CD4-positive, alpha-beta memory T cell (primary cell): ENCODE data around the gene FAM120AOS. TPM values are rescaled to one million over a fixed set of nuclear protein-coding genes. Genes with fewer than 3 reads are reported as not detected.

Experiments used
- CTCF ChIA-PET: fragments of 350-600 bp; sonication (Branson Sonifier 250); formaldehyde crosslinking; loops from one replicate; lab custom pipeline; 2021; ENCODE audit warnings: inconsistent platforms; ENCODE audit not compliant: partially characterized antibody; lab: Charles Lee
- POLR2A ChIA-PET: fragments of 350-600 bp; sonication (Branson Sonifier 250); formaldehyde crosslinking; loops from one replicate; lab custom pipeline; 2021; ENCODE audit not compliant: partially characterized antibody; lab: Charles Lee
- DNase-seq, 5 donors: peaks; one replicate each; pipeline versions ENCODE4 v3.0.0 to v3.0.0-alpha.2; 2020 to 2022; ENCODE audit warnings: mixed read lengths in 1 of 5
- H3K27ac ChIP-seq: one replicate; pipeline ENCODE4 v1.7.0; 2013; ENCODE audit warnings: low read depth, low read length
- H3K27me3 ChIP-seq: 2 replicates; pipeline ENCODE4 v1.7.0; 2013; ENCODE audit warnings: mild to moderate bottlenecking, low read length, moderate library complexity; ENCODE audit not compliant: insufficient read depth
- H3K36me3 ChIP-seq: 2 replicates; pipeline ENCODE4 v1.7.0; 2013; ENCODE audit warnings: mild to moderate bottlenecking, low read length, moderate library complexity; ENCODE audit not compliant: insufficient read depth
- H3K4me1 ChIP-seq: 2 replicates; pipeline ENCODE4 v1.7.0; 2013; ENCODE audit warnings: mild to moderate bottlenecking, low read length, moderate library complexity; ENCODE audit not compliant: insufficient read depth
- H3K4me3 ChIP-seq, 2 donors: one replicate each; pipeline ENCODE4 v1.7.0; 2013; ENCODE audit warnings: low read length in 2 of 2, mild to moderate bottlenecking in 1 of 2
- H3K9me3 ChIP-seq, 2 donors: one replicate each; pipeline ENCODE4 v1.7.0; 2013; ENCODE audit warnings: low read length in 2 of 2, control low read depth in 1 of 2; ENCODE audit not compliant: control insufficient read depth in 1 of 2
- H3K27ac Mint-ChIP-seq, 7 donors: one replicate each; pipeline ENCODE4 v1.8.0; 2020 to 2021; ENCODE audit warnings: mixed read lengths in 7 of 7, mild to moderate bottlenecking in 6 of 7, inconsistent platforms in 3 of 7, moderate library complexity in 3 of 7
- H3K27me3 Mint-ChIP-seq, 2 donors: one replicate each; pipeline ENCODE4 v1.8.0; 2020 to 2021; ENCODE audit warnings: mixed read lengths in 2 of 2
- H3K36me3 Mint-ChIP-seq, 2 donors: one replicate each; pipeline ENCODE4 v1.8.0; 2020 to 2021; ENCODE audit warnings: mixed read lengths in 2 of 2, inconsistent platforms in 1 of 2, mild to moderate bottlenecking in 1 of 2
- H3K4me1 Mint-ChIP-seq, 4 donors: one replicate each; pipeline ENCODE4 v1.8.0; 2020 to 2021; ENCODE audit warnings: mixed read lengths in 4 of 4, mild to moderate bottlenecking in 1 of 4
- H3K4me3 Mint-ChIP-seq, 8 donors: one replicate each; pipeline ENCODE4 v1.8.0; 2020 to 2021; ENCODE audit warnings: mixed read lengths in 8 of 8, mild to moderate bottlenecking in 7 of 8, moderate library complexity in 6 of 8, inconsistent platforms in 3 of 8
- H3K9me3 Mint-ChIP-seq, 8 donors: one replicate each; pipeline ENCODE4 v1.8.0; 2020 to 2021; ENCODE audit warnings: mixed read lengths in 8 of 8, mild to moderate bottlenecking in 5 of 8, inconsistent platforms in 3 of 8, moderate library complexity in 1 of 8
- intact Hi-C: fragments of 100-400 bp; cut with micrococcal nuclease; formaldehyde crosslinking; loops from one replicate; pipeline ENCODE4 v1.15.1; 2023
- polyA plus RNA-seq, 2 donors: library from polyadenylated mRNA; unstranded; fragments of 300-500 nt; fragmentation: Illumina TruSeq; gene quantifications; one replicate each; pipeline ENCODE4 v1.2.3, GENCODE V29; 2021
- total RNA-seq, 2 experiments: library from RNA; stranded (reverse); gene quantifications; one replicate each; pipeline ENCODE4 v1.2.3, GENCODE V29; 2021

The FAM120AOS gene
- total and polyA plus RNA-seq, 4 experiments from 2014 or later, result 49.7 to 64.6 (median 54.1) TPM

DNA sequence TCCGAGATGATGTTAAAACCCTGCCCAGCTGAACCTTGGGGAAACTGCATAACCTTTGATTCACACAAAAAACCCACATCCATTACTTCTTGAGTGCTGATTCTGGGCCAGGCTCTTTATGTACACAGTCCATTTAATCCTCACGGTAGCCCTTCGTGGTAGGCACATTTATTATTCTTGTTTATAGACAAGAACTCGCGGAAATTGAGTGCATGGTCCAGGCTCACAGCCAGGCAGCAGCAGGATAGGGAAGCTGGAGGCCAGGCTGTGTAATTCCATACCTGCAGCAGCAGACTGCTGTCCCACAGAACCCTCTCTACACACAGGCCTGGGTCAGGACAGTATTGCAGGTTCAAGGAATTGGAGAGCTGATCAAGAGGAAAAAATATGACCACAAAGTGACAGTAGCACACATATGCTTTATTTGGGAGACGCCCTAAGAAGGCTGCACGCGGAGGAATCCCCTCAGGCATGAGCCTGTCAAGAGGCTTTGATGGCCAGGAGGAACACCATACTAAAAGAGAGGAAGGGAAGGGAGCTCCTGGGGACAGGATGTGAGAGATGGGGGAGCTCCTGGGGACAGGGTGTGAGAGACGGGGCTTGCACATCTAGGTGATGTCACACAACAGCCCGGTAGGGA is 30.3 kb downstream of the FAM120AOS start:
- ChIA-PET CTCF (no interaction called here), POLR2A (no interaction called here)
- H3K4me1 Mint-ChIP-seq, result no peaks in the 10 kb centered on the region
- Histone ChIP-seq H3K9me3 (no peaks in the 10 kb centered on the region), H3K36me3 (no peaks in the 10 kb centered on the region), H3K4me1 (no peaks in the 10 kb centered on the region), H3K27ac (no peak overlapping the region), H3K4me3 (no peak overlapping the region), H3K27me3 (no peaks in the 10 kb centered on the region)
- H3K9me3 Mint-ChIP-seq, result peaks cover 0 to 28% (median 16%) of the 10 kb centered on the region in 8 donors
- DNase-seq, result no peak
- H3K4me3 Mint-ChIP-seq, result peak overlapping the region in 1 of 8 donors; percentile 30
- H3K27me3 Mint-ChIP-seq, result peaks cover 6 to 11% of the 10 kb centered on the region in 2 donors
- H3K36me3 Mint-ChIP-seq, result peaks cover 4 to 7% of the 10 kb centered on the region in 2 donors
- H3K27ac Mint-ChIP-seq, result no peak overlapping the region
- intact Hi-C loops, result no loop called here

DNA sequence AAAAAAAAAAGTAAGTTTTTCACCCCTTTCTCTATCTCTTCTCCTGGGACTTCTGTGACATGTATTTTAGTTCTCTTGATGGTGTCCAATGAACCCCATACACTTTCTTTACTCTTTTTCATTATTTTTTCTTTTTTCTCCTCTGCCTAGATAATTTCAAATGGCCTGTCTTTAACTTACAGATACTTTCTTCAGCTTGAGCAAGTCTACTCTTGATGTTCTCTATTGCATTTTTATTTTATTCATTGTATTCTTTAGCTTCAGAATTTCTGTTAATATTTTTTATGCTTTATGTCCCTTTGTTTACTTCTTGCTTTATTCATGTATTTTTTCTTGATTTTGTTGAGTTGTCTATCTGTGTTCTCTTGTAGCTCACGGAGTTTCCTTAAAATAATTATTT is 34.4 kb downstream of the FAM120AOS start:
- Mint-ChIP-seq H3K4me1 (no peaks in the 10 kb centered on the region), H3K27me3 (peaks cover 11 to 15% of the 10 kb centered on the region in 2 donors), H3K9me3 (peaks cover 2 to 40% (median 27%) of the 10 kb centered on the region in 8 donors), H3K27ac (no peak overlapping the region), H3K4me3 (no peak overlapping the region), H3K36me3 (peaks cover 5 to 7% of the 10 kb centered on the region in 2 donors)
- no peaks in the 10 kb centered on the region for H3K4me1 ChIP-seq
- H3K36me3 ChIP-seq, result no peaks in the 10 kb centered on the region
- no peak overlapping the region for H3K27ac ChIP-seq
- intact Hi-C loops, result no loop called here
- DNase-seq, result no peak
- ChIA-PET POLR2A (no interaction called here), CTCF (no interaction called here)
- H3K4me3 ChIP-seq, result no peak overlapping the region
- H3K27me3 ChIP-seq, result no peaks in the 10 kb centered on the region
- no peaks in the 10 kb centered on the region for H3K9me3 ChIP-seq

DNA sequence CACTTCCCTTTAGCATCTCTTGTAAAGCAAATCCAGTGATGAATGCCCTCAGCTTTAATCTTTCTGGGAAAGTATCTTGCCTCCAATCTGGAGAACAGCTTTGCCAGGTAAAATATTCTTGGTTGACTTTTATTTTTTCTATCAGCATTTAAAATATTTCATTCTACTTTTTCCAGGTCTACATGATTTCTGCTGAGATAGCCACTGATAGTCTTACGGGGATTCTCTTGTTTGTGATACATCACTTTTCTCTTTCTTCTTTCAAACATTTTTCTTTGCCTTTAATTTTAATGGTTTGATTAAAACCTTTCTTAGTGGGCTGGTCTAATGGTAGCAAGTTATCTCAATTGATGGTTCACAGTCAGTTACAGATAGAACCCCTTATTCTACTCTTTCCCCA is 35.8 kb downstream of the FAM120AOS start:
- H3K9me3 Mint-ChIP-seq, result peaks cover 2 to 42% (median 28%) of the 10 kb centered on the region in 8 donors
- H3K27me3 ChIP-seq, result no peaks in the 10 kb centered on the region
- H3K36me3 Mint-ChIP-seq, result peaks cover 5 to 7% of the 10 kb centered on the region in 2 donors
- H3K4me3 Mint-ChIP-seq, result no peak overlapping the region
- H3K27ac Mint-ChIP-seq, result no peak overlapping the region
- POLR2A ChIA-PET, result no interaction called here
- CTCF ChIA-PET, result no interaction called here
- no peaks in the 10 kb centered on the region for H3K36me3 ChIP-seq
- H3K27ac ChIP-seq, result no peak overlapping the region
- no peak for DNase-seq
- intact Hi-C loops, result no loop called here
- H3K4me1 Mint-ChIP-seq, result no peaks in the 10 kb centered on the region
- H3K27me3 Mint-ChIP-seq, result peaks cover 9 to 15% of the 10 kb centered on the region in 2 donors
- no peaks in the 10 kb centered on the region for H3K4me1 ChIP-seq
- no peak overlapping the region for H3K4me3 ChIP-seq
- H3K9me3 ChIP-seq, result no peaks in the 10 kb centered on the region

DNA sequence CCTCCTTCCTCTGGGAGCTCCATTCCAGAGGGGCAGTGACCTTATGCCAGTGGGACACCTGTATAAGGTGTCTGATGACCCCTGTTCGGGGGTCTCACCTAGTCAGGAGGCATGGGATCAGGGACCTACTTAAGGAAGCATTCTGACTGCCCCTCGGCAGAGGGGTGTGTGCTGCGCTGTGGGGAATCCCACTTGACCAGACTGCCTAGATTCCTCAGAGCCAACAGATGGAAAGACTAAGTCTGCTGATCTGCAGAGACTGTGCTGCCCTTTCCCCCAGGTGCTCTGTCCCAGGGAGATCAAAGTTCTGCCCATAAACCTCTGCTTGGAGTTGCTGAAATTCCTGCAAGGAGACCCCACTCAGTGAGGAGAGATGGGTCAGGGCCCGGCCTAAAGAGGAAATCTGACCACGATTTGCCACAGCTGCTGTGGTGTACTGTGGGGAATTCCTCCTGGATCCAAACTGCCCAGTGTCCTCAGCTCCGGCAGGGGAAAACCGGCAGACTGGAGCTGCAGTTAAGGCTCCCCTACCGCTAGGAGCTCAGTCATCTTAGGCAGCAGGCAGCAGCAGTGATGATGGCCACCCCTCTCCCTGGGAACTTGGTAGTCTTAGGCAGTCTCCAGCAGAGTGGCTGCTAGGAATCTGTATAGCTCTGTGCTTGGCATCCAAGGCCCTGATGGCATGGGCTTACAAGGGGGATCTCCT is 36.7 kb downstream of the FAM120AOS start:
- POLR2A ChIA-PET, result no interaction called here
- H3K4me1 ChIP-seq, result no peaks in the 10 kb centered on the region
- no peaks in the 10 kb centered on the region for H3K9me3 ChIP-seq
- intact Hi-C loops, result no loop called here
- H3K27me3 ChIP-seq, result no peaks in the 10 kb centered on the region
- CTCF ChIA-PET, result no interaction called here
- H3K4me1 Mint-ChIP-seq, result no peaks in the 10 kb centered on the region
- H3K9me3 Mint-ChIP-seq, result peaks cover 2 to 42% (median 29%) of the 10 kb centered on the region in 8 donors
- H3K36me3 ChIP-seq, result no peaks in the 10 kb centered on the region
- peaks cover 5 to 7% of the 10 kb centered on the region in 2 donors for H3K36me3 Mint-ChIP-seq
- no peak overlapping the region for H3K27ac Mint-ChIP-seq
- H3K27me3 Mint-ChIP-seq, result peaks cover 9 to 15% of the 10 kb centered on the region in 2 donors
- no peak overlapping the region for H3K4me3 ChIP-seq
- no peak overlapping the region for H3K4me3 Mint-ChIP-seq
- no peak overlapping the region for H3K27ac ChIP-seq
- no peak for DNase-seq

DNA sequence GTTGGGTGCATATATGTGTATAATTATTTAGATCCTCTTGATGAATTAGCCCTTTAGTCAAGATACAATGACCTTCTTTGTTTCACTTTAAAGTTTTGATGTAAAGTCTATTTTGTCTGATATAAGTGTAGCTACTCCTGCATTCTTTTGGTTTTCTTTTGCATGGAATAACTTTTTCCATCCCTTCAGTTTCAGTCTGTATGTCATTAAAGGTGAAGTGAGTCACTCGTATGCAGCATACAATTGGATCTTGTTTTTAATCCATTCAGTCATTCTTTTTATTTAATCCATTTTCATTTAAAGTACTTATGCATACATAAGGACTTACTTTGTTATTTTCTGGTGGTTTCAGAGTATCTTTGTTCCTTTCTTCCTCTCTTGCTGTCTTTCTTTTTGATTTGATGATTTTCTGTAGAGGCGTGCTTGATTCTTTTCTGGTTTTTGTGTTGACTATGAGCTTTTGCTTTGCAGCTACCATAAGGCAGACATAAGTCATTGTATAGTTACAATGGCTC is 38.1 kb downstream of the FAM120AOS start:
- no peak overlapping the region for H3K4me3 ChIP-seq
- Mint-ChIP-seq H3K36me3 (peaks cover 5 to 7% of the 10 kb centered on the region in 2 donors), H3K9me3 (peaks cover 2 to 36% (median 25%) of the 10 kb centered on the region in 8 donors), H3K4me1 (no peaks in the 10 kb centered on the region), H3K27me3 (peaks cover 15 to 19% of the 10 kb centered on the region in 2 donors), H3K27ac (no peak overlapping the region), H3K4me3 (no peak overlapping the region)
- no peaks in the 10 kb centered on the region for H3K4me1 ChIP-seq
- no peak overlapping the region for H3K27ac ChIP-seq
- no peaks in the 10 kb centered on the region for H3K9me3 ChIP-seq
- ChIA-PET POLR2A (no interaction called here), CTCF (no interaction called here)
- intact Hi-C loops, result no loop called here
- no peaks in the 10 kb centered on the region for H3K36me3 ChIP-seq
- no peak for DNase-seq
- H3K27me3 ChIP-seq, result no peaks in the 10 kb centered on the region

DNA sequence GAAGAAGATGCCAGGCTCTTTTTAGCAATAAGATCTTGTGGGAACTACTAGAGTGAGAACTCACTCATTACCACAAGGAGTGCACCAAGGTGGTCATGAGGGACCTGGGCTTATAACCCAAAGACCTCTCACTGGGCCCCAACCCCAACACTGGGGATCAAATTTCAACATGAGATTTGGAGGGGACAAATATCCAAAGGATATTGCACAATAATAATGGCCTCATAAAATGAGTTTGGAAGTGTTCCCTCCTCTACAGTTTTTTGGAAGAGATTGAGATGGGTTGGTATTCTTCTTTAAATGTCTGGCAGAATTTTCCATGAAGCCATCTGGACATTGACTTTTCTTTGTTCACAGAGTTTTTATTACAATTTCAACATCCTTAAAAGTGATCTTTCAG is 39.9 kb downstream of the FAM120AOS start:
- Histone ChIP-seq H3K36me3 (no peaks in the 10 kb centered on the region), H3K27me3 (no peaks in the 10 kb centered on the region), H3K4me1 (no peaks in the 10 kb centered on the region), H3K4me3 (no peak overlapping the region), H3K27ac (no peak overlapping the region), H3K9me3 (no peaks in the 10 kb centered on the region)
- H3K4me3 Mint-ChIP-seq, result no peak overlapping the region
- ChIA-PET CTCF (no interaction called here), POLR2A (no interaction called here)
- H3K27me3 Mint-ChIP-seq, result peaks cover 17 to 20% of the 10 kb centered on the region in 2 donors
- no peak for DNase-seq
- peaks cover 0 to 19% (median 11%) of the 10 kb centered on the region in 8 donors for H3K9me3 Mint-ChIP-seq
- no peak overlapping the region for H3K27ac Mint-ChIP-seq
- intact Hi-C loops, result no loop called here
- H3K36me3 Mint-ChIP-seq, result peaks cover 0 to 2% of the 10 kb centered on the region in 2 donors
- H3K4me1 Mint-ChIP-seq, result no peaks in the 10 kb centered on the region

DNA sequence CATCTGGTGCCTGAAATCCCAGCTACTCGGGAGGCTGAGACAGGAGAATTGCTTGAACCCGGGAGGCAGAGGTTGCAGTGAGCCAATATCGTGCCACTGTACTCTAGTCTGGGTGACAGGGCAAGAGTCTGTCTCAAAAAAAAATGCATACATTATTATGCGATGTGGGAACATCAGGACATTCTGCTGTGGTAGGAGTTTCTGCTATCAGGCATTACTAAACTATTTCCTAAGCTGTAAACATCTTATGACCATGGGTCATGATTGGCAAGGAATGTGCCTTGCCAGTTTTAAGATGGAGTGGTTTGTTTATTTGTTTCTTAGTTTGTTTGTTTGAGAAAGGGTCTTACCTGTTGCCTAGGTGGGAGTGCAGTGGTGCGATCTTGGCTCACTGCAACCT is 47.0 kb downstream of the FAM120AOS start:
- H3K36me3 Mint-ChIP-seq, result no peaks in the 10 kb centered on the region
- H3K27me3 Mint-ChIP-seq, result peaks cover 8 to 13% of the 10 kb centered on the region in 2 donors
- H3K4me3 Mint-ChIP-seq, result no peak overlapping the region
- Histone ChIP-seq H3K4me3 (no peak overlapping the region), H3K27ac (no peak overlapping the region), H3K4me1 (no peaks in the 10 kb centered on the region), H3K9me3 (no peaks in the 10 kb centered on the region), H3K36me3 (no peaks in the 10 kb centered on the region), H3K27me3 (no peaks in the 10 kb centered on the region)
- ChIA-PET POLR2A (no interaction called here), CTCF (no interaction called here)
- H3K4me1 Mint-ChIP-seq, result no peaks in the 10 kb centered on the region
- intact Hi-C loops, result no loop called here
- no peaks in the 10 kb centered on the region for H3K9me3 Mint-ChIP-seq
- H3K27ac Mint-ChIP-seq, result no peak overlapping the region
- DNase-seq, result no peak
